Natural killer cell treated with Interleukin-12 subunit alpha and Interleukin-12 subunit beta and Interleukin-15 and Interleukin-18, amount 100 ng/mL, for 72 hours (primary cell): ENCODE data around the gene BRF1. TPM values are rescaled to one million over a fixed set of nuclear protein-coding genes. Genes with fewer than 3 reads are reported as not detected.

Experiments used
- ATAC-seq, 2 donors: fragments of 150-1000 bp; cut with Tn5 transposase in 1 of 2; sonication (Bioruptor Pico), chemical (Tn5 transposase) in 1 of 2; 2 replicates each; pipeline ENCODE4 v1.10.0; 2021
- DNase-seq: peaks from one replicate; pipeline ENCODE4 v3.0.0; 2022; ENCODE audit warnings: low spot score
- H3K27ac Mint-ChIP-seq, 2 donors: 1 replicate in 1 of 2; 2 replicates in 1 of 2; pipeline ENCODE4 v1.8.0; 2022; ENCODE audit warnings: mixed read lengths in 2 of 2, mild to moderate bottlenecking in 1 of 2, moderate library complexity in 1 of 2
- H3K27me3 Mint-ChIP-seq, 2 donors: 1 replicate in 1 of 2; 2 replicates in 1 of 2; pipeline ENCODE4 v1.8.0; 2022; ENCODE audit warnings: mixed read lengths in 2 of 2
- H3K36me3 Mint-ChIP-seq: one replicate; pipeline ENCODE4 v1.8.0; 2022; ENCODE audit warnings: mixed read lengths
- H3K4me1 Mint-ChIP-seq, 2 donors: 1 replicate in 1 of 2; 2 replicates in 1 of 2; pipeline ENCODE4 v1.8.0; 2022; ENCODE audit warnings: low read depth in 2 of 2, mixed read lengths in 2 of 2, mild to moderate bottlenecking in 1 of 2
- H3K4me3 Mint-ChIP-seq: one replicate; pipeline ENCODE4 v1.8.0; 2022; ENCODE audit warnings: mixed read lengths
- H3K9me3 Mint-ChIP-seq: 2 replicates; pipeline ENCODE4 v1.8.0; 2022; ENCODE audit warnings: mixed read lengths
- total RNA-seq, 2 donors: library from RNA; stranded (reverse); gene quantifications; one replicate each; pipeline ENCODE4 v1.2.3, GENCODE V29; 2022

Gene BRF1
- total RNA-seq, 2 donors from 2014 or later = 43.4 to 76.5 TPM

DNA sequence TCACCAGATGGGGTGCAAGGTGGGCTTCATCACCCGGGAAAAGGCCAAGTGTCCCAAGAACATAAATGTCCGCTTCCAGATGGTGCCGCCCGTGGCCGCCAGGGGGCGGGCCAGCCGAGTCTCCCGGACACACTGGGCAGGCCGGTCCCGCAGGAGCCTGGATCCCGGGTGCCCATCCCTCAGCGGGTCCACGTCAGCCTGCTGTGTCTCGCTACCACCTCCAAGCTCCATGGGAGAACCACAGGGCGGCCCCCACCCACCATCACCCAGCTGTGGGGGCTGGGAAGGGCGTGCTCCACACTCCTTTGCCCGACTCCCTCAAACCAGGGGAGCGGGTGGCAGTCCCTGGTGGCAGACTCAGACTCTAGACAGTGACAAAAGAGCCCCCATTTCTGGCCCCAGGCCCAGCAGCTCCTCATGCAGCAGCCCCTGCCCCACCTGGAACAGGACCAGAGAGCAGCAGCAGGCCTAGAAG, 97.7 kb downstream of the BRF1 start:
- no peak overlapping the region for H3K27ac Mint-ChIP-seq

DNA sequence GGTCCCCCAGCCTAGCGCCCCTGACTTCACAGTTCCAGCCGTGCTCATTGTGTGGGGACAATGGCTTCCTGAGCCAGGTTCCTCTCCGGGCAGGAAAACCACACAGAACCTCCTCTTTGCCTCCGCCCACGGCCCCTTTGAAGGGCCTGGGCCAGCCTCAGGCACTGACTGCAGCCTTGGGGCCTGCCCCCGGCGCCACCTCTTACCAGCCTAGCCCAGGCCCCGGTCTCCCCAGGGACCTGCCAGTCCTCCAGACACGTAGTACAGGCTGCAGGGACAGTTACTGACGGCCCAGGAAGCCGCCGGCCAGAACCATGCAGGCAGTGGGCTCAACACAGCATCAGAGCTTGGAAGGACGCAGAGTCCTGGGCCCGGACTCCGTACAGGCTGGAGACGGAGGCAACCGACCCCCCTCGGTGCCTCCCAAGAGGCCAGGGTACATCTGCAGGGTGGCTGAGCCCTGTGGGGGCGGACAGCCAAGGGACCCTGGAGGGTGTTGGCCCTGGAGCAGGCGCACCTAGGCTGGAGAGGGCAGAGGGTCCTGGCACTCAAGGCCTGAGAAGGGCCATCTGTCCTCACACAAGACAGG, 98.8 kb downstream of the BRF1 start:
- Mint-ChIP-seq H3K9me3 (no peaks in the 10 kb centered on the region), H3K4me3 (no peak overlapping the region), H3K27ac (no peak overlapping the region), H3K4me1 (peaks cover 0 to 12% of the 10 kb centered on the region in 2 donors), H3K27me3 (peaks cover 14 to 16% of the 10 kb centered on the region in 2 donors), H3K36me3 (no peaks in the 10 kb centered on the region)
- no peak for DNase-seq
- no peak for ATAC-seq

More for the DNA sequence above, 97.7 kb downstream of the BRF1 start:
- Mint-ChIP-seq H3K27me3 (peaks cover 14 to 15% of the 10 kb centered on the region in 2 donors), H3K4me1 (peaks cover 0 to 11% of the 10 kb centered on the region in 2 donors), H3K4me3 (no peak overlapping the region), H3K36me3 (no peaks in the 10 kb centered on the region), H3K9me3 (no peaks in the 10 kb centered on the region)
- peak; percentile 47 to 66 for ATAC-seq
- DNase-seq = no peak

DNA sequence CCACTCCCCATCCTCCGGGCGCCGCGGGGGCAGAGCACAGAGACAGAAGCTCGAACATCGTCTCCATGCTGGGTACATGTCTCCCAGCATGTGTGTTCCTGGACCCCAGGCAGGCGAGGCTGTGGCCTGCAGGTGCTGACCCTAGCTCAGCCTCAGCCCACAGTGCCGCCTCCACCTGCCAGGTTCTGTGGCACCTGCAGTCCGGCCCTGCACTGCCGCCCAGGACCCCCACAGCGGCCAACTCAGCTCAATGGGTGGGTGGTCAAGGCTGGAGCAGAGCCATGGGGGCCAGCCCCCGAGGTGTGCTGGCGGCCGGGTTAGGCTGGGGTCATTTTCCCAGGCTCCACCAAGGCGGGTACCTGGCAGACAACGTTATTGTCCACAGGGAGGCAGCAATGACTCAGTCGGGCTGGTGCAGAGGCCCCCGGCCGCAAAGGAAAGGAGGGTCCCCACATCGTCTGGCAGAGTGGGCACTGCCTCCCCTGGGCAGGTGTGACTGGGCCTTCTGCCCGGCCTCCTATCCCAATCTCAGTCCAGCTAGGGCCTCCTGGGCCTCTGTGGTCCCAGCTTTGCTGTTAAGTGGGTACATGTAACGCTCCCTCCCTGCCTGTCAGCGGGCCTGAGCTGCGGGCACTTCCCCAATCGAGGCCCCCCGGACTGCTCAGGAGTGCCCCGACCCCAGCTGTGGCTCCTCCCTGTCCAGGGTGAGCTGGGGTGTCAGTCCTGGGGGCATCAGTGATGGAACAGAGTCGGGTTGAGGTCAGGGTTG, 99.5 kb downstream of the BRF1 start:
- H3K27me3 Mint-ChIP-seq = peaks cover 14 to 16% of the 10 kb centered on the region in 2 donors
- H3K4me3 Mint-ChIP-seq = no peak overlapping the region
- ATAC-seq (no peak), DNase-seq (no peak)
- H3K4me1 Mint-ChIP-seq = peaks cover 0 to 12% of the 10 kb centered on the region in 2 donors
- no peaks in the 10 kb centered on the region for H3K9me3 Mint-ChIP-seq
- H3K36me3 Mint-ChIP-seq = no peaks in the 10 kb centered on the region
- H3K27ac Mint-ChIP-seq = no peak overlapping the region

DNA sequence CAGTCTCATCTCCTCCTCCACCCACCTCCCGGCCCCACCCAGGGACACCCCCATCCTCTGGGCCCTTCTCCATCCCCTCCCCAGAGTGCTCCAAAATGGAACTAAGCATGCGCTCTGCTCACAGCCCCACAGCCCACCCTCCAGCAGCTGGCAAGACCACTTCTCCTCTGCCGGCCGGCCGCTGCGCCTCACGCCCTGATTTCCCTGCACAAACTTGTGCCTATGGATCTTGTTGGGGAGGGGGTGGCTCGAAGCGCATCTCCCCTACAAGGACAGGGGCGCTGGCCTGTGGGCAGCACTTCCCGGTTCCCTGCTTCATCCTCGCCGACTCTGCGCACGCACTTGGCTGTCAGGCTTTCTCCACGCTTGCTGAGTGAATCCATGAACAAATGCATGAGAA, 100.2 kb downstream of the BRF1 start:
- Mint-ChIP-seq H3K27me3 (peaks cover 14 to 17% of the 10 kb centered on the region in 2 donors), H3K9me3 (no peaks in the 10 kb centered on the region), H3K4me1 (peaks cover 0 to 13% of the 10 kb centered on the region in 2 donors), H3K36me3 (no peaks in the 10 kb centered on the region), H3K4me3 (no peak overlapping the region), H3K27ac (no peak overlapping the region)
- no peak for ATAC-seq
- DNase-seq = no peak

DNA sequence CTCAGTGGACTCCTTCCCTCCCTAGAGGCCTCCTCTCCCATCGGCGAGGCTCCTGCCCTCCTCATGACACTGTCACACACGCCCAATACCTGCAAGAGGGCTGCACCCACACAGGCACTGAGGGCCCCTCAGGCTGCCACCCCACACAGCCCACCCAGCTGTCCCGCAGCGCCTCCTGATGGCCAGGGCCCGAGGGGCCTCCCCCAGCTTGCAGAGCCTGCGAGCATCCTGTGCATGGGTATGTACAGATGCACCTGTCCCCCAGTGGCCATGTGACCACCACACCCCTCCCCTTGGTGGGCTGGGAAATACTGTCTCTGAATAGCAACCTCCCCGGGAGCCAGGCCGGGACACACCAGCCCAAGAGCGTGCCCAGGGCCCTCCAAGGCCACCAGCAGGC, 100.7 kb downstream of the BRF1 start:
- H3K9me3 Mint-ChIP-seq = no peaks in the 10 kb centered on the region
- no peak overlapping the region for H3K4me3 Mint-ChIP-seq
- peaks cover 14 to 21% of the 10 kb centered on the region in 2 donors for H3K27me3 Mint-ChIP-seq
- no peak for DNase-seq
- H3K27ac Mint-ChIP-seq = no peak overlapping the region
- H3K36me3 Mint-ChIP-seq = no peaks in the 10 kb centered on the region
- peaks cover 0 to 15% of the 10 kb centered on the region in 2 donors for H3K4me1 Mint-ChIP-seq
- ATAC-seq = no peak

DNA sequence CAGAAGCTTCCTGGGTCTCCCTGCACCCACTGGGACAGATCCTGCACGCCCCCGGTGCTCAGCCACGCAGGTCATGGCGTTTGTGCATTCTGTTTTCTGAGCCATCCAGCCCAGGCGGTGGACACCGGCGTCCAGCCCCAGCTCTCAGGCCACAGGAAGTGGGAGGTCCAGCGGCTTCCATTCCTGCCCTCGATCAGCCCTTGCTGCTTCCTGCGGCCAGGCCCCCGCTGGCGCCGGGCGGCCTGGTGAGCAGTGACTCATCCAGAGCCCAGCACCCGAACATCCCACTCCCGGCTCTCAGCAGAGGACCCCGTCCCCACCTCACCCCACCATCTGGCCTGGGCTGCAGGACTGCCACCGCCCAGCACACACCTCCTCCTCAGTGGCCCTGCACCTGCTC, 101.7 kb downstream of the BRF1 start:
- Mint-ChIP-seq H3K4me1 (peaks cover 6 to 24% of the 10 kb centered on the region in 2 donors), H3K36me3 (no peaks in the 10 kb centered on the region), H3K9me3 (no peaks in the 10 kb centered on the region), H3K27me3 (peaks cover 21 to 27% of the 10 kb centered on the region in 2 donors), H3K27ac (no peak overlapping the region), H3K4me3 (no peak overlapping the region)
- DNase-seq (no peak), ATAC-seq (no peak)

DNA sequence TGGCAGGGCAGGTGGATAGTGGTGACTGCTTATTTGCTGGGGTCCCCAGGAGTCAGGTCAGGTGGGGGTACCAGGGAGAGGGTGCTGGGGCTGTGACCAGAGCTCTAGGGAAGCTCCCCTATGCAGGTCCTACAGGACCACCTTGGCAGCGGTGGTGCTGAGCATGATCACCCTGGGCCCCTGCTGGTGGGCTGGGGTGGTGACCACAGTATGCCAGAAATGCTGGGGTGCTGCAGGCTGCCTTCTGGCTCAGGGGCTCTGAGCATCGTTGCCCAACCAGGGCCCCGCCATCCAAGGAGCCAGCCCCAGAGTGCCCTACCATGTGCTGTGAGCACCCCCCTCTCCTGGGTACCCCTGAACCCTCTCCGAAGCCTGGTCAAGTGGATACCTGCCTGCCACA, 102.2 kb downstream of the BRF1 start:
- Mint-ChIP-seq H3K4me3 (no peak overlapping the region), H3K9me3 (no peaks in the 10 kb centered on the region), H3K27me3 (peaks cover 23 to 29% of the 10 kb centered on the region in 2 donors), H3K4me1 (peaks cover 6 to 24% of the 10 kb centered on the region in 2 donors), H3K27ac (no peak overlapping the region), H3K36me3 (no peaks in the 10 kb centered on the region)
- ATAC-seq (no peak), DNase-seq (no peak)

DNA sequence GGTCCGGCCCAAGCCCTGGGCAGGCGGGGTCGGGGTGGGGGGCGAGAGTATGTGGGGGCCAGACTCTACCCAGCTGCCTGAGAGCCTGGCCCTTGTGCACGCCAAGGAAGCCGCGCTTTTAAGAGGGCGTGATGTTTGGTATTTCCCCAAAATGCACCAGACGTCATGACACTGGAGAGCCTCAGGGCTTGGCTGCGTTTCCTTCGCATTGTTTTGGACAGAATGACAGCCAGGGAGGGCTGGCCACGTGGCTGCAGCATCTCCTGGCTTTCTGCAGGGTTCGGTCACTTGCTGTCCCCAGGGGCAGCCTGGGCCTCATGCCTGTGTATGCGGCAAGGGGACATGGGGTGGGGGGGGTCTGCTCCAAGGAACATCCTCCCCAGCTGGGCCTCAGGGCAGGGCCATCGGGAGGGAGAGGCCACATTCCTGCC, 103.6 kb downstream of the BRF1 start:
- H3K4me1 Mint-ChIP-seq = peaks cover 6 to 24% of the 10 kb centered on the region in 2 donors
- H3K4me3 Mint-ChIP-seq = no peak overlapping the region
- no peak overlapping the region for H3K27ac Mint-ChIP-seq
- no peak for DNase-seq
- peaks cover 23 to 29% of the 10 kb centered on the region in 2 donors for H3K27me3 Mint-ChIP-seq
- no peak for ATAC-seq
- H3K9me3 Mint-ChIP-seq = no peaks in the 10 kb centered on the region
- no peaks in the 10 kb centered on the region for H3K36me3 Mint-ChIP-seq

DNA sequence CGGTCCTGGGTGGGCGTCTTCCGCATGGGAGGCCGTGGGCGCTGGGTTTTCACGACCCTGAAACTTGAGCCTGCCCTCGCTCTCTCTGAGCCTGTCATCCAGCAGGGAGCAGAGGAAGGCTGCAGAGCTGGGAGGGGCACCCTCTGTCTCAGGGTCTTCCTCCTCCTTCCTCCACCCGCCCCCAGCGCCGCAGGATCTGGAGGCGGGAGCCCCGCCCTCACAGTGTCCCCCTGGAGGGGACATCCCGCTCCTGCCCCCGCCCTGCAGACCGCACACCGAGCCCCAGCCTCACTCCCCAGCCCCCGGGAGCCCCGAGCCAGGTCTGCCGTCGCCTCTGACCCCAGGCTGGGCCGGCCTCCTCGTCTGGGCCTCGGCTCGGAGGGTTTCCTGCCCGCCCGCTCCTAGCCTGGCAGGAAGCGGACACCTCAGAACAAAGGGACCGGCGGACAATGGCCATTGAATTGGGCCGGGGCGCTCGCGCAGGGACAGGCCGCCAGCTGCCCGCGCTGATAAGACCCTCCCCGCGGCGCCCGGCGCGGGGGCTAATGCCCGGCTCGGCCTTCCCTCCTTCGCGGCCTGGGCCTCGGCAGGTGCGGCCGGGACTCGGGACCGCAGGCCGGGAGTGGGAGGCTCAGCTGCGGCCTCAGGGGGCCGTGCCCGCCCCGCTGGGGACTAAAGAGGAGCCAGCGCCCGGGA, 104.4 kb downstream of the BRF1 start:
- no peak overlapping the region for H3K4me3 Mint-ChIP-seq
- peaks cover 6 to 24% of the 10 kb centered on the region in 2 donors for H3K4me1 Mint-ChIP-seq
- no peaks in the 10 kb centered on the region for H3K9me3 Mint-ChIP-seq
- ATAC-seq (no peak), DNase-seq (no peak)
- peaks cover 23 to 27% of the 10 kb centered on the region in 2 donors for H3K27me3 Mint-ChIP-seq
- H3K27ac Mint-ChIP-seq = no peak overlapping the region
- no peaks in the 10 kb centered on the region for H3K36me3 Mint-ChIP-seq

DNA sequence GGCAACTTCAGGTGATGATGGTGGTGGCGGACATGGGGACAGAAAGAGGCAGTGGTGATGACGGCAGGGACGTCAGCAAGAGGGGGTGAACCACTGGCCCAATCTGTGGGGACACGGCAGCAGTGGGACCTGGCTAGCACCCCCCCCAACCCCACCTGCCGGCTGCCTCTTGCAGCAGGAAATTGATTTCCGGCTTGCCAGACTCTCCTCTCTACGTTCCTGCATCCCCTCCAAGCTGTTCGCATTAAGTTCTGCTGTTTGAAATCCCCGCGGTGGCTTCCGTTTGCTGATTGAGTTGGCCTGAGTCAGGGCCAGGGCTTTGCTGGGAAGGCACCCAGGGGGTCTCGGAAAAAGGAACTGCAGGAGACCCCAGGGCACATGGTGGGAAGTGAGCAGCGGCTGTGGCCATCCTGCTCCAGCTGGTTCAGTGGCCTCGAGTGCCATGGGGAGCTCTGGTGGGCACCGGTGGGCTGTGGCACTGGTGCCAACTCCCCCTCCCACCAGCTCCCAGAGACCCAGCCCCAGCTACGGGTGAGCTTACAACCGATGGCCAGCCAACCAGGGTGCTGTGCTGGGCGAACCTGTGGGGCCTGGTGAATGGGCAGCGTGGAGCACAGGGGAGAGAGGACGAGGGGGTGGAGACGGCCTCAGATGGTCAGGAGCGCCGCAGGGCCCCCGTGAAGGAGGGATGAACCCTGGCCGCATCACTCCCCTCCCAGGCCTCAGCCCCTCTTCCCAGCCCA, 105.1 kb downstream of the BRF1 start:
- Mint-ChIP-seq H3K36me3 (no peaks in the 10 kb centered on the region), H3K4me3 (peak overlapping the region; percentile 15), H3K27ac (no peak overlapping the region), H3K4me1 (peaks cover 6 to 24% of the 10 kb centered on the region in 2 donors), H3K9me3 (no peaks in the 10 kb centered on the region), H3K27me3 (peaks cover 23 to 27% of the 10 kb centered on the region in 2 donors)
- ATAC-seq (no peak), DNase-seq (no peak)

DNA sequence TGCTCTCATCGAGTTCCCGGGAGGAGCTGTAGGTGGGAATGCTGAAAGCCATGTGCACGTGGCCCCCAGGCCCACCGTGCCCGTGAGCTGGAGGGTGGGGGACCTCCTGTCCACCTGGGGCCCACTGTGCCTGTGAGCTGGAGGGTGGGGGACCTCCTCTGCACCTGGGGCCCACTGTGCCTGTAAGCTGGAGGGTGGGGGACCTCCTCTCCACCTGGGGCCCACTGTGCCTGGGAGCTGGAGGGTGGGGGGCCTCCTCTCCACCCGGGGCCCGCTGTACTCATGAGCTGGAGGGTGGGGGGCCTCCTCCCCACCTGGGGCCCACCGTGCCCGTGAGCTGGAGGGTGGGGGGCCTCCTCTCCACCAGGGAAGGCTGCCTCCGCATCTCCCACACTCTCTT, 105.8 kb downstream of the BRF1 start:
- ATAC-seq = no peak
- Mint-ChIP-seq H3K27me3 (peaks cover 23 to 27% of the 10 kb centered on the region in 2 donors), H3K4me1 (peaks cover 6 to 24% of the 10 kb centered on the region in 2 donors), H3K4me3 (no peak overlapping the region), H3K36me3 (no peaks in the 10 kb centered on the region), H3K27ac (no peak overlapping the region), H3K9me3 (no peaks in the 10 kb centered on the region)
- DNase-seq = no peak

DNA sequence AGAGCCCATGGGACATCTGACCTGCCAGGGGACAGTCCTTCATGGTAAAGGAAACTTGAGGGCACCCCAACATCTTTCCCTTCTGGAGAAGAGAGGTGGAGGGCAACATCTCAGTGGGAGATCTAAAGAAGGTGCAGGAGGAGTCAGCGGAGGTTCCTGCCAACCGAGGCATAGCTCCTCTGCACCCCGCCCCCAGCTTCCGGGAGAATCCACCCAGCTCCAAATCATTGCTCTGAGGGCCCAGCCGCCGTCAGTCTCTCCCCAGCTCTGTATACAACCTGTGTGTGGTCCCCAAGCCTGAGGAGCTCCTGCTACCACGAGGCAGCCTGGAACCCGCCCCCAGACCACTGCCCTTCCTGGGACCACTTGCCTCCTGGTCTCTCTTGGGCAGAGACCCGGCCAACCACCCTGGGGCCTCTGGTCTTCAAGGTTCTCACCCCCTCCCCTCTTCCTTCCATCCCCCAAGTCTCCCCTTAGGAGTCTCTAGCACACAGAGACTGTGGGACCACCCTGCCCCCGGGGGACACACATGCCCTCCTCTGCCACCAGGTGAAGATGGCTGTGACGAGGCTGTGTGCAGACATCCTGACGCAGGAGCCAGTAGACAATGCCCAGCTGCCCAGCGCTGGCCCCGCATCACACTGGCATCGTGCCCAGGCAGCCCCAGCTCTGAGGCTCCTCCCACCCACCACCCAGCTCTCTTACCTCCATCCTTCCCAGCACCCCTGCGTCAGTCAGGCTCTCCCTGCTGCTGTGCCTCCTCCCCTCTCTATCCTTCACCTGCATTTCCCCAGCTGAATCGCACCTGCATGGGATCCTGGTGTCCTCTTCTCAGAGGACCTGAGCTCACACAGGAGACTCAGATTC, 106.7 kb downstream of the BRF1 start:
- Mint-ChIP-seq H3K27ac (peak overlapping the region in 1 of 2 donors; percentile 78), H3K4me1 (peaks cover 6 to 19% of the 10 kb centered on the region in 2 donors), H3K36me3 (no peaks in the 10 kb centered on the region), H3K27me3 (peaks cover 16 to 24% of the 10 kb centered on the region in 2 donors), H3K9me3 (no peaks in the 10 kb centered on the region), H3K4me3 (peak overlapping the region; percentile 38)
- ATAC-seq = no peak
- DNase-seq = no peak
